HEK293T (cell line): ENCODE data around the gene GLG1.

Experiments
- ARNT ChIP-seq: fragments of 450-650 bp; IDR thresholded peaks from 2 replicates; pipeline ENCODE4 v1.6.1; 2017; ENCODE audit warnings: mild to moderate bottlenecking
- BHLHE40 ChIP-seq: fragments of 450-650 bp; IDR thresholded peaks from 2 replicates; pipeline ENCODE4 v1.6.1; 2016; ENCODE audit warnings: mild to moderate bottlenecking, moderate library complexity, borderline replicate concordance
- ELF4 ChIP-seq: fragments of 450-650 bp; IDR thresholded peaks from 2 replicates; pipeline ENCODE4 v1.6.1; 2017; ENCODE audit warnings: antibody characterized with exemption
- FOXA1 ChIP-seq: fragments of 450-650 bp; IDR thresholded peaks from 2 replicates; pipeline ENCODE4 v1.6.1; 2016; ENCODE audit warnings: mild to moderate bottlenecking
- FOXK2 ChIP-seq: fragments of 450-650 bp; IDR thresholded peaks from 2 replicates; pipeline ENCODE4 v1.6.1; 2016; ENCODE audit warnings: mild to moderate bottlenecking
- FOXM1 ChIP-seq: fragments of 450-650 bp; IDR thresholded peaks from 2 replicates; pipeline ENCODE4 v1.6.1; 2017; ENCODE audit warnings: mild to moderate bottlenecking, borderline replicate concordance
- HDGF ChIP-seq: fragments of 450-650 bp; IDR thresholded peaks from 2 replicates; pipeline ENCODE4 v1.6.1; 2017; ENCODE audit warnings: antibody characterized with exemption, borderline replicate concordance
- L3MBTL2 ChIP-seq: fragments of 450-650 bp; conservative IDR thresholded peaks from 2 replicates; pipeline ENCODE4 v1.6.1; 2016; ENCODE audit warnings: mild to moderate bottlenecking
- LEF1 ChIP-seq: fragments of 450-650 bp; IDR thresholded peaks from 2 replicates; pipeline ENCODE4 v1.6.1; 2017; ENCODE audit warnings: mild to moderate bottlenecking, borderline replicate concordance
- PKNOX1 ChIP-seq: fragments of 450-650 bp; IDR thresholded peaks from 2 replicates; pipeline ENCODE4 v1.6.1; 2016
- SP1 ChIP-seq: fragments of 450-650 bp; IDR thresholded peaks from 2 replicates; pipeline ENCODE4 v1.6.1; 2017
- SUZ12 ChIP-seq: fragments of 450-650 bp; IDR thresholded peaks from 2 replicates; pipeline ENCODE4 v1.6.1; 2016; ENCODE audit warnings: mild to moderate bottlenecking
- TARDBP ChIP-seq: fragments of 450-650 bp; IDR thresholded peaks from 2 replicates; pipeline ENCODE4 v1.6.1; 2016
- ZNF384 ChIP-seq: fragments of 450-650 bp; IDR thresholded peaks from 2 replicates; pipeline ENCODE4 v1.6.1; 2016

- TF ChIP-seq PKNOX1 (no peak), FOXA1 (no peak), FOXK2 (no peak), ARNT (no peak), ELF4 (no peak), BHLHE40 (no peak), ZNF384 (no peak), FOXM1 (no peak), L3MBTL2 (no peak), LEF1 (no peak), TARDBP (no peak), SP1 (no peak), SUZ12 (no peak), HDGF (no peak)
These were observed 20.0 kb upstream of the GLG1 start for GRCh38 chr16:74626741-74627416.
